Left lung (tissue), 10 donors: ENCODE data around the gene HDDC2. TPM values are rescaled to one million over a fixed set of nuclear protein-coding genes. Genes with fewer than 3 reads are reported as not detected.

Experiments
- ATAC-seq: fragments of 200-7000 bp; cut with Tn5 transposase; one replicate; pipeline ENCODE4 v1.9.1; 2020; ENCODE audit warnings: moderate library complexity
- DNase-seq, 4 donors: peaks; one replicate each; pipeline ENCODE4 v3.0.0-alpha.2; 2013 to 2020
- H3K27ac ChIP-seq, 2 donors: fragments of 200-600 bp; sonication (generic) in 1 of 2; one replicate each; pipeline versions ENCODE4 v1.5.0 to v1.8.0; 2020 to 2021
- H3K27me3 ChIP-seq, 2 donors: fragments of 200-600 bp; sonication (generic) in 1 of 2; one replicate each; pipeline versions ENCODE4 v1.5.0 to v1.8.0; 2020 to 2021
- H3K36me3 ChIP-seq, 2 donors: fragments of 200-600 bp; sonication (generic) in 1 of 2; one replicate each; pipeline versions ENCODE4 v1.5.0 to v1.8.0; 2020 to 2021
- H3K4me1 ChIP-seq, 2 donors: fragments of 200-600 bp; one replicate each; pipeline ENCODE4 v1.8.0; 2021
- H3K4me3 ChIP-seq, 2 donors: fragments of 200-600 bp; sonication (generic) in 1 of 2; one replicate each; pipeline versions ENCODE4 v1.5.0 to v1.8.0; 2020 to 2021; ENCODE audit warnings: mild to moderate bottlenecking in 1 of 2
- H3K9me3 ChIP-seq, 2 donors: fragments of 200-600 bp; sonication (generic) in 1 of 2; one replicate each; pipeline versions ENCODE4 v1.5.0 to v1.8.0; 2020 to 2021
- CTCF ChIP-seq, 2 donors: fragments of 200-600 bp; sonication (generic) in 1 of 2; IDR thresholded peaks; one replicate each; pipeline versions ENCODE4 v1.5.0 to v1.8.0; 2021; ENCODE audit warnings: antibody characterized with exemption in 2 of 2
- intact Hi-C, 2 donors: fragments of 100-400 bp; cut with DNase I; formaldehyde crosslinking; loops; one replicate each; pipeline versions ENCODE4 v1.11.2 to v1.14.2; 2022
- polyA plus RNA-seq, 6 donors: library from polyadenylated mRNA; unstranded; fragments of 120-200 nt; gene quantifications; one replicate each; pipeline ENCODE4 v1.2.1, GENCODE V29; 2013; ENCODE audit not compliant: insufficient read length in 6 of 6
- total RNA-seq, 2 donors: library from RNA; stranded (reverse); fragmentation: NEBNext Ultra II Directional; extraction: Animal tissue kit (Norgen Biotek cat#: 25700); gene quantifications; one replicate each; pipeline ENCODE4 v1.2.1, GENCODE V29; 2021
- donor health status: DM: no; HTN: yes; CAD: no.
- donor health status: DM: no; HTN: no; CAD: no.

HDDC2 gene
- total and polyA plus RNA-seq, 8 donors: 49.2 to 86.9 (median 79.9) TPM

- no peak for DNase-seq
- peaks cover 5 to 41% of the 10 kb centered on the region in 2 donors for H3K36me3 ChIP-seq
- no peak for ATAC-seq
- H3K4me1 ChIP-seq: no peaks in the 10 kb centered on the region
- no peak overlapping the region for H3K4me3 ChIP-seq
- intact Hi-C loops: no loop called here
- peaks cover 0 to 4% of the 10 kb centered on the region in 2 donors for H3K9me3 ChIP-seq
- H3K27ac ChIP-seq: no peak overlapping the region
- no peaks in the 10 kb centered on the region for H3K27me3 ChIP-seq
- TF ChIP-seq CTCF (IDR thresholded peaks at IDR 0.05): no peak
Observed at GRCh38 chr6:125279961-125280360, 21.8 kb downstream of the HDDC2 start.

- no peak overlapping the region for H3K27ac ChIP-seq
- no peak for DNase-seq
- TF ChIP-seq CTCF (IDR thresholded peaks at IDR 0.05): no peak
- no peaks in the 10 kb centered on the region for H3K4me1 ChIP-seq
- H3K27me3 ChIP-seq: no peaks in the 10 kb centered on the region
- intact Hi-C loops: no loop called here
- peaks cover 0 to 2% of the 10 kb centered on the region in 2 donors for H3K9me3 ChIP-seq
- ATAC-seq: no peak
- no peak overlapping the region for H3K4me3 ChIP-seq
- H3K36me3 ChIP-seq: peaks cover 5 to 54% of the 10 kb centered on the region in 2 donors
Observed at GRCh38 chr6:125277838-125278237, 23.9 kb downstream of the HDDC2 start.

- Histone ChIP-seq H3K4me1 (no peaks in the 10 kb centered on the region), H3K9me3 (no peaks in the 10 kb centered on the region), H3K36me3 (peaks cover 5 to 63% of the 10 kb centered on the region in 2 donors), H3K27me3 (no peaks in the 10 kb centered on the region), H3K4me3 (no peak overlapping the region), H3K27ac (no peak overlapping the region)
- DNase-seq (no peak), ATAC-seq (no peak)
- intact Hi-C loops: no loop called here
- TF ChIP-seq CTCF (IDR thresholded peaks at IDR 0.05): no peak
Observed at GRCh38 chr6:125275779-125276178, 26.0 kb downstream of the HDDC2 start.

DNA sequence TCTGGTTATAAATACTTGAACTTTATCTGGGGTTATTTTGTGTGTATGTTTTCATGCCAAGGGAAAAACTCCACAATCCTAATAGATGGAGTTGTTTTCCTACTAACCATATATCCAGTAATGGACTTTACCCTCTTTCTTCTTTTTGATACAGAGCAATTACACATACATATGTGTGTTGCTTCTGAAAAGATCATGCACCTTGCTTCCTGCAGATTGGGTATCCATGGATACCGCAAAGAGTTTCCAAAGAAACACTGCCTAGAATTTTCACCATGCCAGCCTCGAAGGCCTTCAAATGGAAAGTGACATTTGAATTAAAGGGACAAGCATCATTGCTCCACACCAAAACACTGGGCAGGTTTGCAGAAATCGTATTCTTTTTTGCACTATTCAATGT is 26.8 kb downstream of the HDDC2 start:
- Histone ChIP-seq H3K9me3 (no peaks in the 10 kb centered on the region), H3K27ac (no peak overlapping the region), H3K4me1 (no peaks in the 10 kb centered on the region), H3K4me3 (no peak overlapping the region), H3K36me3 (peaks cover 5 to 55% of the 10 kb centered on the region in 2 donors), H3K27me3 (no peaks in the 10 kb centered on the region)
- intact Hi-C loops: no loop called here
- DNase-seq (no peak), ATAC-seq (no peak)
- no peak for TF ChIP-seq CTCF (IDR thresholded peaks at IDR 0.05)

- ATAC-seq (peak; percentile 26), DNase-seq (no peak)
- H3K36me3 ChIP-seq: peaks cover 5 to 55% of the 10 kb centered on the region in 2 donors
- no peaks in the 10 kb centered on the region for H3K27me3 ChIP-seq
- intact Hi-C loops: no loop called here
- H3K4me1 ChIP-seq: no peaks in the 10 kb centered on the region
- H3K4me3 ChIP-seq: no peak overlapping the region
- no peak for TF ChIP-seq CTCF (IDR thresholded peaks at IDR 0.05)
- no peaks in the 10 kb centered on the region for H3K9me3 ChIP-seq
- no peak overlapping the region for H3K27ac ChIP-seq
Observed at GRCh38 chr6:125273965-125274364, 27.8 kb downstream of the HDDC2 start.
